Neural cell (in vitro differentiated cells): Measurements from ENCODE around the gene ALS2. TPM values are rescaled to one million over a fixed set of nuclear protein-coding genes. Genes with fewer than 3 reads are reported as not detected.

Source experiments
- H2AFZ ChIP-seq: fragments of 200-600, 300-800 bp; sonication (generic), shearing (Covaris generic); 2 replicates; pipeline ENCODE4 v1.6.0; 2014; ENCODE audit warnings: low read depth, mild to moderate bottlenecking, antibody characterized with exemption, low read length, moderate library complexity
- H3F3A ChIP-seq: fragments of 200-600 bp; shearing (Covaris generic); 2 replicates; pipeline ENCODE4 v1.6.1; 2016; ENCODE audit warnings: mild to moderate bottlenecking, moderate library complexity, mixed read lengths, antibody characterized with exemption, low read length; ENCODE audit not compliant: insufficient read depth, poor library complexity, severe bottlenecking
- H3K27ac ChIP-seq: fragments of 200-600, 300-800 bp; sonication (generic), shearing (Covaris generic); 2 replicates; pipeline ENCODE4 v1.5.1; 2014; ENCODE audit warnings: mild to moderate bottlenecking, low read length, moderate library complexity
- H3K27me3 ChIP-seq: fragments of 300-800, 200-600 bp; sonication (generic), shearing (Covaris generic); 2 replicates; pipeline ENCODE4 v1.6.0; 2014; ENCODE audit warnings: mild to moderate bottlenecking, low read depth, low read length, moderate library complexity; ENCODE audit not compliant: insufficient read depth
- H3K36me3 ChIP-seq: fragments of 300-800, 200-600 bp; sonication (generic), shearing (Covaris generic); 2 replicates; pipeline ENCODE4 v1.5.1; 2014; ENCODE audit warnings: mild to moderate bottlenecking, antibody characterized with exemption, low read length, moderate library complexity; ENCODE audit not compliant: insufficient read depth
- H3K4me2 ChIP-seq: fragments of 300-800, 200-600 bp; sonication (generic), shearing (Covaris generic); 2 replicates; pipeline ENCODE4 v1.6.0; 2014; ENCODE audit warnings: mild to moderate bottlenecking, low read length
- H3K4me3 ChIP-seq: fragments of 300-800, 200-600 bp; sonication (generic), shearing (Covaris generic); 2 replicates; pipeline ENCODE4 v1.5.1; 2014; ENCODE audit warnings: mild to moderate bottlenecking, low read length, moderate library complexity
- H3K79me2 ChIP-seq: fragments of 200-600 bp; shearing (Covaris generic); replicated peaks from 2 replicates; pipeline ENCODE4 v1.6.0; 2014; ENCODE audit warnings: mild to moderate bottlenecking, low read length, moderate library complexity; ENCODE audit not compliant: insufficient read depth
- H3K9ac ChIP-seq: fragments of 300-800, 200-600 bp; sonication (generic), shearing (Covaris generic); 2 replicates; pipeline ENCODE4 v1.6.1; 2016; ENCODE audit warnings: mild to moderate bottlenecking, low read length, mixed read lengths
- H3K9me2 ChIP-seq: fragments of 200-600 bp; shearing (Covaris generic); 2 replicates; pipeline ENCODE4 v1.6.1; 2016; ENCODE audit warnings: mild to moderate bottlenecking, low read length, mixed read lengths; ENCODE audit not compliant: insufficient read depth
- H3K9me3 ChIP-seq: fragments of 200-600, 300-800 bp; sonication (generic), shearing (Covaris generic); 2 replicates; pipeline ENCODE4 v1.6.1; 2016; ENCODE audit warnings: mild to moderate bottlenecking, mixed run types, low read length, moderate library complexity, mixed read lengths
- H4K20me1 ChIP-seq: fragments of 200-600 bp; shearing (Covaris generic); 2 replicates; pipeline ENCODE4 v1.6.1; 2016; ENCODE audit warnings: mild to moderate bottlenecking, mixed run types; ENCODE audit not compliant: insufficient read depth
- CTCF ChIP-seq: fragments of 450-650 bp; IDR thresholded peaks from 2 replicates; pipeline ENCODE4 v1.5.1; 2014; ENCODE audit warnings: antibody characterized with exemption, mild to moderate bottlenecking, moderate library complexity; ENCODE audit not compliant: poor library complexity, severe bottlenecking
- EP300 ChIP-seq: fragments of 450-650 bp; conservative IDR thresholded peaks from 2 replicates; pipeline ENCODE4 v1.6.1; 2014; ENCODE audit warnings: antibody characterized with exemption, mild to moderate bottlenecking, moderate library complexity; ENCODE audit not compliant: poor library complexity, severe bottlenecking
- EZH2 ChIP-seq: fragments of 200-600, 300-800 bp; shearing (Covaris generic), sonication (generic); IDR thresholded peaks from 2 replicates; pipeline ENCODE4 v1.6.1; 2014; ENCODE audit warnings: antibody characterized with exemption, low read length, borderline replicate concordance, mild to moderate bottlenecking; ENCODE audit not compliant: insufficient read depth, poor library complexity, severe bottlenecking
- MXI1 ChIP-seq: fragments of 450-650 bp; conservative IDR thresholded peaks from 2 replicates; pipeline ENCODE4 v1.6.1; 2014; ENCODE audit warnings: antibody characterized with exemption, mild to moderate bottlenecking; ENCODE audit not compliant: poor library complexity, severe bottlenecking
- POLR2AphosphoS5 ChIP-seq: IDR thresholded peaks from 2 replicates; pipeline ENCODE4 v1.6.1; 2012
- RAD21 ChIP-seq: fragments of 450-650 bp; conservative IDR thresholded peaks from 2 replicates; pipeline ENCODE4 v1.6.1; 2014; ENCODE audit warnings: antibody characterized with exemption, mild to moderate bottlenecking, moderate library complexity
- REST ChIP-seq: IDR thresholded peaks from 2 replicates; pipeline ENCODE4 v1.6.1; 2012; ENCODE audit warnings: borderline replicate concordance
- SMC3 ChIP-seq: fragments of 450-650 bp; conservative IDR thresholded peaks from 2 replicates; pipeline ENCODE4 v1.6.1; 2014; ENCODE audit warnings: antibody characterized with exemption, mild to moderate bottlenecking, moderate library complexity; ENCODE audit not compliant: poor library complexity
- TAF1 ChIP-seq: IDR thresholded peaks from 2 replicates; pipeline ENCODE4 v1.6.1; 2012; ENCODE audit warnings: low read depth
- polyA plus RNA-seq: library from polyadenylated mRNA; depleted of rRNA; stranded (reverse); fragments of >200 nt; gene quantifications from 2 replicates; pipeline ENCODE4 v1.2.3, GENCODE V29; 2014

The ALS2 gene
- polyA plus RNA-seq, 1 donor from 2014 or later = 26.3 TPM

GRCh38 chr2:201759567-201759966, 21.2 kb downstream of the ALS2 start:
- no peaks in the 10 kb centered on the region for H3K27me3 ChIP-seq
- H3K4me2 ChIP-seq = no peak overlapping the region
- no peak overlapping the region for H3K27ac ChIP-seq
- no peaks in the 10 kb centered on the region for H3K79me2 ChIP-seq
- no peaks in the 10 kb centered on the region for H3K9me3 ChIP-seq
- H3K9ac ChIP-seq = no peak overlapping the region
- TF ChIP-seq SMC3 = no peak
- no peak for TF ChIP-seq RAD21
- TF ChIP-seq POLR2AphosphoS5 = no peak
- TF ChIP-seq EP300 = no peak
- no peak for TF ChIP-seq EZH2
- TF ChIP-seq CTCF = no peak
- no peak for TF ChIP-seq TAF1
- TF ChIP-seq REST = no peak
- no peak for TF ChIP-seq MXI1
- no peaks in the 10 kb centered on the region for H3K36me3 ChIP-seq
- H2AFZ ChIP-seq = no peak overlapping the region
- H4K20me1 ChIP-seq = no peaks in the 10 kb centered on the region
- no peaks in the 10 kb centered on the region for H3F3A ChIP-seq
- H3K9me2 ChIP-seq = no peaks in the 10 kb centered on the region
- no peak overlapping the region for H3K4me3 ChIP-seq

GRCh38 chr2:201758873-201759272, 21.9 kb downstream of the ALS2 start:
- no peaks in the 10 kb centered on the region for H4K20me1 ChIP-seq
- no peak overlapping the region for H3K9ac ChIP-seq
- TF ChIP-seq EZH2 (no peak), SMC3 (no peak)
- no peak overlapping the region for H3K27ac ChIP-seq
- no peak overlapping the region for H2AFZ ChIP-seq
- H3K9me2 ChIP-seq = no peaks in the 10 kb centered on the region
- no peak overlapping the region for H3K4me2 ChIP-seq
- no peaks in the 10 kb centered on the region for H3K27me3 ChIP-seq
- H3K79me2 ChIP-seq = no peaks in the 10 kb centered on the region
- no peaks in the 10 kb centered on the region for H3F3A ChIP-seq
- no peaks in the 10 kb centered on the region for H3K36me3 ChIP-seq
- H3K9me3 ChIP-seq = no peaks in the 10 kb centered on the region
- no peak overlapping the region for H3K4me3 ChIP-seq

GRCh38 chr2:201758234-201758633, 22.5 kb downstream of the ALS2 start:
- H3K9ac ChIP-seq = no peak overlapping the region
- H3F3A ChIP-seq = no peaks in the 10 kb centered on the region
- H3K9me2 ChIP-seq = no peaks in the 10 kb centered on the region
- no peaks in the 10 kb centered on the region for H3K36me3 ChIP-seq
- no peak overlapping the region for H2AFZ ChIP-seq
- TF ChIP-seq REST = no peak
- TF ChIP-seq EZH2 = no peak
- TF ChIP-seq EP300 = no peak
- TF ChIP-seq POLR2AphosphoS5 = no peak
- no peak for TF ChIP-seq TAF1
- TF ChIP-seq CTCF = no peak
- TF ChIP-seq MXI1 = no peak
- TF ChIP-seq RAD21 = no peak
- TF ChIP-seq SMC3 = no peak
- H3K27me3 ChIP-seq = no peaks in the 10 kb centered on the region
- no peaks in the 10 kb centered on the region for H4K20me1 ChIP-seq
- H3K9me3 ChIP-seq = no peaks in the 10 kb centered on the region
- H3K79me2 ChIP-seq = no peaks in the 10 kb centered on the region
- no peak overlapping the region for H3K27ac ChIP-seq
- H3K4me3 ChIP-seq = no peak overlapping the region
- H3K4me2 ChIP-seq = no peak overlapping the region
